MM.1S (cell line): ENCODE measurements around the gene LRRC71.

Source experiments
- DNase-seq: peaks from one replicate; pipeline ENCODE4 v3.0.0-alpha.2; 2015
- H2AFZ ChIP-seq: fragments of 300-600 bp; sonication (generic); 2 replicates; pipeline ENCODE4 v1.6.0; 2016; ENCODE audit warnings: antibody characterized with exemption, low read length
- H3F3A ChIP-seq: fragments of 300-600 bp; sonication (generic); 2 replicates; pipeline ENCODE4 v1.6.1; 2016; ENCODE audit warnings: mild to moderate bottlenecking, antibody characterized with exemption, low read length, moderate library complexity, mixed read lengths; ENCODE audit not compliant: insufficient read depth
- H3K27ac ChIP-seq: fragments of 300-600 bp; sonication (generic); 2 replicates; pipeline ENCODE4 v1.5.1; 2016; ENCODE audit warnings: mild to moderate bottlenecking, low read length
- H3K27me3 ChIP-seq: fragments of 300-600 bp; sonication (generic); replicated peaks from 2 replicates; pipeline ENCODE4 v1.6.0; 2016; ENCODE audit warnings: low read length; ENCODE audit not compliant: insufficient read depth
- H3K36me3 ChIP-seq: fragments of 300-600 bp; sonication (generic); replicated peaks from 2 replicates; pipeline ENCODE4 v1.6.1; 2016; ENCODE audit warnings: mild to moderate bottlenecking, low read length, mixed read lengths; ENCODE audit not compliant: insufficient read depth
- H3K4me1 ChIP-seq: fragments of 300-600 bp; sonication (generic); 2 replicates; pipeline ENCODE4 v1.6.1; 2016; ENCODE audit warnings: low read length, mixed read lengths
- H3K4me2 ChIP-seq: fragments of 300-600 bp; sonication (generic); 2 replicates; pipeline ENCODE4 v1.6.0; 2016; ENCODE audit warnings: low read depth, low read length
- H3K4me3 ChIP-seq: fragments of 300-600 bp; sonication (generic); 2 replicates; pipeline ENCODE4 v1.5.1; 2016; ENCODE audit warnings: low read length, mixed read lengths
- H3K79me2 ChIP-seq: fragments of 300-600 bp; sonication (generic); 2 replicates; pipeline ENCODE4 v1.6.1; 2016; ENCODE audit warnings: mixed run types, low read length, mixed read lengths
- H3K9ac ChIP-seq: fragments of 300-600 bp; sonication (generic); 2 replicates; pipeline ENCODE4 v1.6.1; 2016; ENCODE audit warnings: low read length, mixed read lengths
- H3K9me2 ChIP-seq: fragments of 300-600 bp; sonication (generic); replicated peaks from 2 replicates; pipeline ENCODE4 v1.6.1; 2016; ENCODE audit warnings: mild to moderate bottlenecking, low read length, mixed read lengths; ENCODE audit not compliant: insufficient read depth
- H3K9me3 ChIP-seq: fragments of 300-600 bp; sonication (generic); replicated peaks from 2 replicates; pipeline ENCODE4 v1.6.1; 2016; ENCODE audit warnings: mild to moderate bottlenecking, low read length, mixed read lengths; ENCODE audit not compliant: insufficient read depth
- H4K20me1 ChIP-seq: fragments of 300-600 bp; sonication (generic); 2 replicates; pipeline ENCODE4 v1.6.1; 2016; ENCODE audit warnings: mild to moderate bottlenecking, low read length, moderate library complexity, mixed read lengths; ENCODE audit not compliant: insufficient read depth
- EZH2 ChIP-seq: fragments of 300-600 bp; sonication (generic); optimal IDR thresholded peaks from 2 replicates; pipeline ENCODE3; 2017; ENCODE audit warnings: low read depth, mild to moderate bottlenecking, antibody characterized with exemption, low read length, mixed read lengths
- EZH2phosphoT487 ChIP-seq: fragments of 300-600 bp; sonication (generic); IDR thresholded peaks from 2 replicates; pipeline ENCODE4 v1.6.1; 2018; ENCODE audit warnings: antibody characterized with exemption, low read length
- TF ChIP-seq, protein P1 (sequence below): fragments of 300-600 bp; sonication (generic); IDR thresholded peaks from 2 replicates; pipeline ENCODE4 v1.5.1; 2016; ENCODE audit warnings: antibody characterized with exemption, low read length, mixed read lengths

Gene LRRC71

DNA sequence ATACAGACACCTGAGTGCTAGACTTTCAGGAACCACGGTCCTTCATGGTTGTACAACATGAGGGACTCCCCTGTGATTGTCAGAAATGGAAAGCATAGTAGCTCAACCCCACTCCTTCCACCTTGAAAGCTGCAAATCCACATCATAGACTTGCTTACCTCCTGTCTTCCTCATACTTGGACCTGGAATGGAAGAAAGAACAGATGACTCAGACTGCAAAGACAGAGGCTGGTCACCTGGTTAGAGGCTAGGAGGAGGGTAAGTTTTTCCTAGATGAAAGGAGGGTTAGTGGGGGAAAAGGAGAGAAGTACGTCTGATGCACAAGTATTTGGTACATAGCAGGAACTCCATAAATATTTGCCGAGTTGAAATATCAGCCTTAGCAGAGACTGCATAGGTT, 37.2 kb downstream of the LRRC71 start:
- no peak overlapping the region for H3K9ac ChIP-seq
- no peaks in the 10 kb centered on the region for H3K36me3 ChIP-seq
- no peak overlapping the region for H3K27ac ChIP-seq
- H3F3A ChIP-seq: peaks cover 17% of the 10 kb centered on the region
- no peak overlapping the region for H3K4me3 ChIP-seq
- no peak overlapping the region for H3K4me2 ChIP-seq
- TF ChIP-seq, protein P1, sequence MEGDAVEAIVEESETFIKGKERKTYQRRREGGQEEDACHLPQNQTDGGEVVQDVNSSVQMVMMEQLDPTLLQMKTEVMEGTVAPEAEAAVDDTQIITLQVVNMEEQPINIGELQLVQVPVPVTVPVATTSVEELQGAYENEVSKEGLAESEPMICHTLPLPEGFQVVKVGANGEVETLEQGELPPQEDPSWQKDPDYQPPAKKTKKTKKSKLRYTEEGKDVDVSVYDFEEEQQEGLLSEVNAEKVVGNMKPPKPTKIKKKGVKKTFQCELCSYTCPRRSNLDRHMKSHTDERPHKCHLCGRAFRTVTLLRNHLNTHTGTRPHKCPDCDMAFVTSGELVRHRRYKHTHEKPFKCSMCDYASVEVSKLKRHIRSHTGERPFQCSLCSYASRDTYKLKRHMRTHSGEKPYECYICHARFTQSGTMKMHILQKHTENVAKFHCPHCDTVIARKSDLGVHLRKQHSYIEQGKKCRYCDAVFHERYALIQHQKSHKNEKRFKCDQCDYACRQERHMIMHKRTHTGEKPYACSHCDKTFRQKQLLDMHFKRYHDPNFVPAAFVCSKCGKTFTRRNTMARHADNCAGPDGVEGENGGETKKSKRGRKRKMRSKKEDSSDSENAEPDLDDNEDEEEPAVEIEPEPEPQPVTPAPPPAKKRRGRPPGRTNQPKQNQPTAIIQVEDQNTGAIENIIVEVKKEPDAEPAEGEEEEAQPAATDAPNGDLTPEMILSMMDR: no peak
- no peak for TF ChIP-seq EZH2phosphoT487
- no peak for TF ChIP-seq EZH2
- no peaks in the 10 kb centered on the region for H3K79me2 ChIP-seq
- no peak overlapping the region for H2AFZ ChIP-seq
- no peaks in the 10 kb centered on the region for H3K9me3 ChIP-seq
- H3K4me1 ChIP-seq: peaks cover 25% of the 10 kb centered on the region
- DNase-seq: no peak
- H3K9me2 ChIP-seq: no peaks in the 10 kb centered on the region
- H4K20me1 ChIP-seq: no peaks in the 10 kb centered on the region
- no peaks in the 10 kb centered on the region for H3K27me3 ChIP-seq

DNA sequence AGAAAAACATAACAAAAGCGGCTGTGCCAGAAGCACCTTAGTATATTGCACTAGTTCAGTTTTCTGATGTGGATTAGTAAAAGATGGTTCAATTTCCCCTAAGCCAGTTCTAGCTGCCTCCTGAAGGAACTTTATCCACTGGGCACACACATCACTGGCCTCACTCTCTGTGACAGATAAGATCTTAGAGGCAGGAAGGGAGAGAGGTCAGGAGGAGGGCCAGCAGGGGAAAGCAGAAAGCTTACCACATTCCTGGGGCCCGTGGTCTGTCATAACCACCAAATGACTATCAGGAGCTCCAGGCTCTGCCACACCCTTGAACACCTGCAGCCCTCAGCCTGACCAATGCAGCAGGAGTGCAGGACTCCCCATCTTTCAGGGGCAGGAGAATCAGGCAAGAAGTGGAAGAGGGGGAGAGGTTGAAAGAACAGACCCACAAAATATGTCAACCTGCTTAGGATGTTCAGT, 37.8 kb downstream of the LRRC71 start:
- no peak overlapping the region for H3K27ac ChIP-seq
- no peaks in the 10 kb centered on the region for H3K79me2 ChIP-seq
- H3K4me3 ChIP-seq: no peak overlapping the region
- H3K4me1 ChIP-seq: peaks cover 25% of the 10 kb centered on the region
- H2AFZ ChIP-seq: no peak overlapping the region
- no peak for TF ChIP-seq EZH2phosphoT487
- TF ChIP-seq EZH2: no peak
- TF ChIP-seq, protein P1: no peak
- H3K9me2 ChIP-seq: no peaks in the 10 kb centered on the region
- H3K9me3 ChIP-seq: no peaks in the 10 kb centered on the region
- H3K36me3 ChIP-seq: no peaks in the 10 kb centered on the region
- no peaks in the 10 kb centered on the region for H4K20me1 ChIP-seq
- H3K27me3 ChIP-seq: no peaks in the 10 kb centered on the region
- no peak overlapping the region for H3K4me2 ChIP-seq
- peaks cover 17% of the 10 kb centered on the region for H3F3A ChIP-seq
- peak; percentile 58 for DNase-seq
- H3K9ac ChIP-seq: no peak overlapping the region

DNA sequence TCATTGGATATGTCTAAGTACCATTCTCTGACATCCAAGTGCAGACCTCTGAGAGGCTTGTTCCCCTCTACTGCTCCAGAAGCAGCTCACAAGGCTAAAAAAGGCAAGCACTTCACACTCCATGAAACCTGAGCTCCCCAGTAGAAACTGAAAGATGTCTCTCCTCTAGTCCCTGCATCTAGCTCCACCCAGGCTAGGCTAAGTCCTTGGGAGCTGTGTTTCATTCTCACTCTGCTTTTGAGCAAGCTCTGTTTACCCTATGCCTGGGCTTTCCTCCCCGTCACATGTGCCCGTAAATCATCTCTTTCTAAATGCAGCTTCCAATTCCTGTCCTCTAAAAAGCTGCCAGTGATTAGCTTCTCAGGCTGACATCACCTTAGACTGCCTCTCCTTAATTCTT, 39.0 kb downstream of the LRRC71 start:
- no peak overlapping the region; the same call in 1 of the 2 replicates for H3K27ac ChIP-seq
- H3K27me3 ChIP-seq: no peaks in the 10 kb centered on the region
- DNase-seq: peak; percentile 56
- peaks cover 31% of the 10 kb centered on the region for H3K4me1 ChIP-seq
- no peaks in the 10 kb centered on the region for H3K9me2 ChIP-seq
- no peak overlapping the region for H3K4me3 ChIP-seq
- H3K9ac ChIP-seq: no peak overlapping the region
- H3F3A ChIP-seq: peaks cover 17% of the 10 kb centered on the region
- peak overlapping the region; percentile 18 for H3K4me2 ChIP-seq
- no peak overlapping the region for H2AFZ ChIP-seq
- H3K79me2 ChIP-seq: no peaks in the 10 kb centered on the region
- TF ChIP-seq EZH2phosphoT487 (no peak), EZH2 (no peak)
- TF ChIP-seq, protein P1: no peak
- no peaks in the 10 kb centered on the region for H4K20me1 ChIP-seq
- no peaks in the 10 kb centered on the region for H3K36me3 ChIP-seq
- no peaks in the 10 kb centered on the region for H3K9me3 ChIP-seq
